H1 (cell line): ENCODE measurements around the gene RABL6. TPM values are rescaled to one million over a fixed set of nuclear protein-coding genes. Genes with fewer than 3 reads are reported as not detected.

ENCODE experiments used
- CREB1 ChIP-seq: IDR thresholded peaks from 2 replicates; pipeline ENCODE4 v1.6.1; 2012; ENCODE audit warnings: inconsistent platforms
- EGR1 ChIP-seq: IDR thresholded peaks from 2 replicates; pipeline ENCODE4 v1.6.1; 2011; ENCODE audit warnings: low read depth, low read length, borderline replicate concordance
- HDAC6 ChIP-seq: IDR thresholded peaks from one replicate; pipeline ENCODE4 v1.7.1; 2012; ENCODE audit warnings: low read depth, mild to moderate bottlenecking, inconsistent platforms, low read length, moderate library complexity
- NANOG ChIP-seq: IDR thresholded peaks from 2 replicates; pipeline ENCODE4 v1.6.1; 2011; ENCODE audit warnings: low read length, low read depth, mild to moderate bottlenecking, inconsistent platforms; ENCODE audit not compliant: insufficient read depth, poor library complexity, severe bottlenecking
- RAD21 ChIP-seq, 2 experiments: IDR thresholded peaks in 1 of 2; conservative IDR thresholded peaks in 1 of 2; 2 replicates each; pipeline ENCODE4 v1.6.1; 2011; ENCODE audit warnings: low read depth in 2 of 2, low read length in 2 of 2, improper control_type of control experiment in 1 of 2, inconsistent platforms in 1 of 2, mild to moderate bottlenecking in 1 of 2, moderate library complexity in 1 of 2
- SIN3A ChIP-seq, 2 experiments: IDR thresholded peaks in 1 of 2; conservative IDR thresholded peaks in 1 of 2; 2 replicates each; pipeline ENCODE4 v1.6.1; 2011 to 2012; ENCODE audit warnings: low read length in 2 of 2, improper control_type of control experiment in 1 of 2, low read depth in 1 of 2, mild to moderate bottlenecking in 1 of 2
- SIX5 ChIP-seq: IDR thresholded peaks from 2 replicates; pipeline ENCODE4 v1.6.1; 2011; ENCODE audit warnings: mild to moderate bottlenecking, low read depth, low read length
- SP4 ChIP-seq: IDR thresholded peaks from 2 replicates; pipeline ENCODE4 v1.6.1; 2012; ENCODE audit warnings: low read length, inconsistent platforms
- TAF7 ChIP-seq: optimal IDR thresholded peaks from 2 replicates; pipeline ENCODE3; 2011; ENCODE audit warnings: low read depth, mild to moderate bottlenecking, inconsistent platforms, low read length, moderate library complexity, borderline replicate concordance
- TCF12 ChIP-seq: IDR thresholded peaks from 2 replicates; pipeline ENCODE4 v1.6.1; 2011; ENCODE audit warnings: low read depth, mild to moderate bottlenecking, low read length
- polyA plus RNA-seq, 7 experiments: library from polyadenylated mRNA; depleted of rRNA in 3 of 7; stranded (reverse) in 5 of 7; unstranded in 2 of 7; fragments of >200 nt in 5 of 7; fragments of 200-250 nt in 2 of 7; gene quantifications; 1 replicate in 5 of 7; 2 replicates in 1 of 7; 4 replicates in 1 of 7; pipeline versions ENCODE4 v1.2.1 to v1.2.3, GENCODE V29; 2011 to 2013; ENCODE audit warnings: missing spikeins in 2 of 7, mixed read lengths in 2 of 7
- total RNA-seq: library from RNA; stranded (reverse); fragmentation: NEBNext Ultra II Directional; extraction: Animal tissue kit (Norgen Biotek cat#: 25700); gene quantifications from 2 replicates; pipeline ENCODE4 v1.2.1, GENCODE V29; 2021
- TF ChIP-seq, protein P1 (sequence below): IDR thresholded peaks from 2 replicates; pipeline ENCODE4 v1.6.1; 2012; ENCODE audit warnings: low read length, inconsistent platforms
- TF ChIP-seq, protein P2 (sequence below): IDR thresholded peaks from 2 replicates; pipeline ENCODE4 v1.6.1; 2012; ENCODE audit warnings: inconsistent platforms
- TF ChIP-seq, protein P3 (sequence below): IDR thresholded peaks from 2 replicates; pipeline ENCODE4 v1.6.1; 2011; ENCODE audit warnings: low read depth, mild to moderate bottlenecking, low read length; ENCODE audit not compliant: insufficient read depth
- TF ChIP-seq, protein P4 (sequence below), 3 experiments: IDR thresholded peaks; 1 replicate in 2 of 3; 2 replicates in 1 of 3; pipeline versions ENCODE4 v1.5.1 to v1.6.1; 2011; ENCODE audit warnings: low read length in 3 of 3, mild to moderate bottlenecking in 3 of 3, inconsistent platforms in 2 of 3, low read depth in 1 of 3, moderate library complexity in 1 of 3; ENCODE audit not compliant: insufficient read depth in 1 of 3; ENCODE audit errors: control extremely low read depth in 1 of 3

RABL6 gene
- total and polyA plus RNA-seq, 2 of the 8 experiments (the other 6 are each of a cell fraction or from before 2014, with no cell fraction given) = 70.1 to 130 TPM

DNA sequence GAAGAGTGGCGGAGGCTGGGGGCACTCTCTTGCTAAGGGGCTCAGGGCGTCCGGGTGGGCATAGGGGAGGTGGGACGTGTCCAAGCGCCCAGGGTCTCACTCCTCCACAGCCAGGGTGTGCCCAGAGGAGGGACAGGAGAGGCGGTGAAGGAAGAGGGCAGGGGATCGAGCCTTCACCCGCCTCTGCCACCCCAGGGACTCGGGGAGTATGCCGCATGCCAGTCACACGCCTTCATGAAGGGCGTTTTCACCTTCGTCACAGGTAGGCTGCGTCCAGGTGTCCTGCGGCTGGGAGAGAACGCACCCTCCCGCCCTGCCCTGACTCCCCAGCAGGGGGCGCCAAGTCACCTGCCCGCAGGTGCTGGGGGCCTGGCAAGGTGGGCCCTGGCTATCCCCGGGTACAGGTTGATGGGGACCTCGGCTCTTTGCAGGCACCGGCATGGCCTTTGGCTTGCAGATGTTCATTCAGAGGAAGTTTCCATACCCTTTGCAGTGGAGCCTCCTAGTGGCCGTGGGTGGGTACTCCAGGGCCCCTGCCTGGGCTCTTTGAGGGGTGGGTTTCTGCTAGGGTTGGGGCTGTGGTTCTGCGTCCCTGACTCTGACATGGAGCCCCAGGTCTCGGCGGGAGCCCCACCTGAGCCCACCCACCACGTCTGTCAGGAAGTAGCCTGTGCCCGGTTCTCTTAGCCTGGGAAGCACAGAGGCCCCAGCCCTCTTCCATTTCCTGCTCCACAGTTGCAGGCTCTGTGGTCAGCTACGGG is 16.1 kb upstream of the RABL6 start (continued):
- TF ChIP-seq, protein P1, sequence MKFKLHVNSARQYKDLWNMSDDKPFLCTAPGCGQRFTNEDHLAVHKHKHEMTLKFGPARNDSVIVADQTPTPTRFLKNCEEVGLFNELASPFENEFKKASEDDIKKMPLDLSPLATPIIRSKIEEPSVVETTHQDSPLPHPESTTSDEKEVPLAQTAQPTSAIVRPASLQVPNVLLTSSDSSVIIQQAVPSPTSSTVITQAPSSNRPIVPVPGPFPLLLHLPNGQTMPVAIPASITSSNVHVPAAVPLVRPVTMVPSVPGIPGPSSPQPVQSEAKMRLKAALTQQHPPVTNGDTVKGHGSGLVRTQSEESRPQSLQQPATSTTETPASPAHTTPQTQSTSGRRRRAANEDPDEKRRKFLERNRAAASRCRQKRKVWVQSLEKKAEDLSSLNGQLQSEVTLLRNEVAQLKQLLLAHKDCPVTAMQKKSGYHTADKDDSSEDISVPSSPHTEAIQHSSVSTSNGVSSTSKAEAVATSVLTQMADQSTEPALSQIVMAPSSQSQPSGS = 0 out of 2 replicates have a peak, but pooled peaks have one; percentile 16
- TF ChIP-seq HDAC6 (no peak), CREB1 (peak; percentile 51), SP4 (peak; percentile 91), RAD21 (IDR thresholded peaks at IDR 0.05 in 1 of 2, conservative IDR thresholded peaks at IDR 0.05 in 1 of 2; ENCODE audit: low read depth in 2 of 2, low read length in 2 of 2) (peak; percentile 49 to 63), TAF7 (peak; percentile 66), SIN3A (conservative IDR thresholded peaks at IDR 0.05 in 1 of 2, IDR thresholded peaks at IDR 0.05 in 1 of 2; ENCODE audit: low read depth in 1 of 2, low read length in 2 of 2) (peak in 1 of 2 experiments; percentile 69; a peak in 2 of 4 replicates), SIX5 (no peak), NANOG (peak; percentile 14), TCF12 (peak; percentile 94; the same call in 1 of the 2 replicates), EGR1 (no peak)
- TF ChIP-seq, protein P2, sequence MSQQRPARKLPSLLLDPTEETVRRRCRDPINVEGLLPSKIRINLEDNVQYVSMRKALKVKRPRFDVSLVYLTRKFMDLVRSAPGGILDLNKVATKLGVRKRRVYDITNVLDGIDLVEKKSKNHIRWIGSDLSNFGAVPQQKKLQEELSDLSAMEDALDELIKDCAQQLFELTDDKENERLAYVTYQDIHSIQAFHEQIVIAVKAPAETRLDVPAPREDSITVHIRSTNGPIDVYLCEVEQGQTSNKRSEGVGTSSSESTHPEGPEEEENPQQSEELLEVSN = peak; percentile 85
- TF ChIP-seq, protein P3, sequence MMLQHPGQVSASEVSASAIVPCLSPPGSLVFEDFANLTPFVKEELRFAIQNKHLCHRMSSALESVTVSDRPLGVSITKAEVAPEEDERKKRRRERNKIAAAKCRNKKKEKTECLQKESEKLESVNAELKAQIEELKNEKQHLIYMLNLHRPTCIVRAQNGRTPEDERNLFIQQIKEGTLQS = no peak
- TF ChIP-seq, protein P4, sequence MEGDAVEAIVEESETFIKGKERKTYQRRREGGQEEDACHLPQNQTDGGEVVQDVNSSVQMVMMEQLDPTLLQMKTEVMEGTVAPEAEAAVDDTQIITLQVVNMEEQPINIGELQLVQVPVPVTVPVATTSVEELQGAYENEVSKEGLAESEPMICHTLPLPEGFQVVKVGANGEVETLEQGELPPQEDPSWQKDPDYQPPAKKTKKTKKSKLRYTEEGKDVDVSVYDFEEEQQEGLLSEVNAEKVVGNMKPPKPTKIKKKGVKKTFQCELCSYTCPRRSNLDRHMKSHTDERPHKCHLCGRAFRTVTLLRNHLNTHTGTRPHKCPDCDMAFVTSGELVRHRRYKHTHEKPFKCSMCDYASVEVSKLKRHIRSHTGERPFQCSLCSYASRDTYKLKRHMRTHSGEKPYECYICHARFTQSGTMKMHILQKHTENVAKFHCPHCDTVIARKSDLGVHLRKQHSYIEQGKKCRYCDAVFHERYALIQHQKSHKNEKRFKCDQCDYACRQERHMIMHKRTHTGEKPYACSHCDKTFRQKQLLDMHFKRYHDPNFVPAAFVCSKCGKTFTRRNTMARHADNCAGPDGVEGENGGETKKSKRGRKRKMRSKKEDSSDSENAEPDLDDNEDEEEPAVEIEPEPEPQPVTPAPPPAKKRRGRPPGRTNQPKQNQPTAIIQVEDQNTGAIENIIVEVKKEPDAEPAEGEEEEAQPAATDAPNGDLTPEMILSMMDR (IDR thresholded peaks at IDR 0.05; ENCODE audit: control extremely low read depth in 1 of 3, insufficient read depth in 1 of 3, low read depth in 1 of 3, low read length in 3 of 3) = peak in 2 of 3 experiments; percentile 85 to 91; a peak in 3 of 4 replicates
- TF ChIP-seq, all 59 proteins: peak for 17
